Small intestine (tissue), 7 donors: ENCODE results near the gene PDCD11. TPM values are rescaled to one million over a fixed set of nuclear protein-coding genes. Genes with fewer than 3 reads are reported as not detected.

Experiments
- DNase-seq, 2 donors: peaks; one replicate each; pipeline versions ENCODE4 v3.0.0 to v3.0.0-alpha.2; 2013
- FAIRE-seq: peaks from 2 replicates; lab custom pipeline; 2012; peaks lifted over from hg19 to GRCh38; lab: Jason Lieb, UNC
- H3K27ac ChIP-seq, 3 donors: one replicate each; pipeline ENCODE4 v1.5.1; 2013; ENCODE audit warnings: low read length in 2 of 3, mild to moderate bottlenecking in 2 of 3, control low read depth in 1 of 3, inconsistent platforms in 1 of 3, low read depth in 1 of 3, moderate library complexity in 1 of 3
- H3K27me3 ChIP-seq, 3 donors: one replicate each; pipeline ENCODE4 v1.6.1; 2013; ENCODE audit warnings: low read length in 3 of 3, inconsistent platforms in 1 of 3; ENCODE audit not compliant: control insufficient read depth in 3 of 3, insufficient read depth in 3 of 3
- H3K36me3 ChIP-seq, 3 donors: one replicate each; pipeline ENCODE4 v1.6.1; 2013; ENCODE audit warnings: low read length in 3 of 3, inconsistent platforms in 1 of 3, low read depth in 1 of 3, mild to moderate bottlenecking in 1 of 3, moderate library complexity in 1 of 3; ENCODE audit not compliant: control insufficient read depth in 3 of 3, insufficient read depth in 2 of 3
- H3K4me1 ChIP-seq, 3 donors: one replicate each; pipeline ENCODE4 v1.6.1; 2013; ENCODE audit warnings: low read length in 2 of 3, inconsistent platforms in 1 of 3, low read depth in 1 of 3, mild to moderate bottlenecking in 1 of 3, moderate library complexity in 1 of 3; ENCODE audit not compliant: control insufficient read depth in 3 of 3, insufficient read depth in 2 of 3
- H3K4me3 ChIP-seq, 3 donors: one replicate each; pipeline ENCODE4 v1.5.1; 2013; ENCODE audit warnings: low read length in 3 of 3, control low read depth in 1 of 3, inconsistent platforms in 1 of 3, low read depth in 1 of 3, mild to moderate bottlenecking in 1 of 3, moderate library complexity in 1 of 3
- H3K9me3 ChIP-seq, 2 donors: one replicate each; pipeline ENCODE4 v1.6.1; 2013; ENCODE audit warnings: low read depth in 1 of 2, low read length in 1 of 2; ENCODE audit not compliant: control insufficient read depth in 2 of 2, insufficient read depth in 1 of 2
- WGBS, 3 donors: extraction: QIAGEN DNeasy Blood & Tissue Kit; methylation state at CpG; one replicate each; pipeline ENCODE4 v1.1.7; 2013; 5-methylcytosine and 5-hydroxymethylcytosine counted together
- polyA plus RNA-seq, 4 donors: library from polyadenylated mRNA; stranded (reverse) in 3 of 4; unstranded in 1 of 4; fragments of 200-250 nt in 3 of 4; fragments of 120-200 nt in 1 of 4; gene quantifications; one replicate each; pipeline versions ENCODE4 v1.2.1 to v1.2.3, GENCODE V29; 2013
- donor health status: healthy with polysubstance abuse.
- donor health status: control.
- donor health status: control.
- donor health status: Bipolar disorder and iron deficiency.
- donor health status: healthy.

PDCD11 gene
- polyA plus RNA-seq, 4 donors = 5.9 to 21.0 (median 13.3) TPM

DNA sequence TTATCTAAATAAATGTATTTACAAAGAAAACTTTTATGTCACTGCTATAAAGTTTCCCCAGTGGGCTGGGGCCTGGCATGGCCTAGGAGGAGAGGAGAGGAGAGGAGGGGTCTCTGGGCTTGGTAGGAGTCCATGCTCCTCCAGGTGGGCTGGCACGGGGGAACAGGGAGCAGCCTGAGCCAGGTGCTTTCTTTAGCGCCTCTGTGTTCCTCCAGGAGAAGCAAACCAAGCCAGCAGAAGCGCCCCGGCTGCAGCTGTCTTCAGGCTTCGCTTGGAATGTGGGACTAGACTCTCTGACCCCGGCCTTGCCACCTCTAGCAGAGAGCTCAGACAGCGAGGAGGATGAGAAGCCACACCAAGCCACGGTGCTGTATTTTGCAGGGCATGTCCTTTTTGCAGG is 45.2 kb downstream of the PDCD11 start:
- no peak overlapping the region for H3K27ac ChIP-seq
- H3K36me3 ChIP-seq = peaks cover 28 to 96% (median 32%) of the 10 kb centered on the region in 3 donors
- FAIRE-seq (no peak), DNase-seq (no peak)
- no peak overlapping the region for H3K4me3 ChIP-seq
- WGBS, 3 donors = 83 to 85% (median 83%) methylated on average over 8 of the region's 8 CpGs
- H3K9me3 ChIP-seq = no peaks in the 10 kb centered on the region
- H3K4me1 ChIP-seq = no peaks in the 10 kb centered on the region
- no peaks in the 10 kb centered on the region for H3K27me3 ChIP-seq

DNA sequence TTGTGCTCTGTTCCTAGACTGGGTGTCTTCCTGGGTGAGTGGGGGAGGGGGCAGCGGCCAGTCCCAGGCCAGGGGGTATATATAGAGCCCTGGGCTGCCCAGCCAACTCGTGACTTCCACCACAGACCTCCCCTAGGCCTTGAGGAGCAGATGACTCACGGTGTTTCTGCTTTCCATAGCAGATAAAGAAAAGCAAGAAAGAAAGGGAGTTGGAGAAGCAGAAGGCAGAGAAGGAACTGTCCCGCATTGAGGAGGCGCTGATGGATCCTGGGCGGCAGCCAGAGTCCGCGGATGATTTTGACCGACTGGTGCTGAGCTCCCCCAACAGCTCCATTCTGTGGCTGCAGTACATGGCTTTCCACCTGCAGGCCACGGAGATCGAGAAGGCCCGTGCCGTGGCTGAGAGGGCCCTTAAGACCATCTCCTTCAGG is 45.6 kb downstream of the PDCD11 start:
- Histone ChIP-seq H3K4me3 (no peak overlapping the region), H3K27me3 (no peaks in the 10 kb centered on the region), H3K36me3 (peaks cover 30 to 96% (median 32%) of the 10 kb centered on the region in 3 donors), H3K9me3 (no peaks in the 10 kb centered on the region), H3K4me1 (no peaks in the 10 kb centered on the region), H3K27ac (no peak overlapping the region)
- DNase-seq = no peak
- FAIRE-seq = no peak
- WGBS, 3 donors = 83 to 91% (median 85%) methylated on average over 13 of the region's 13 CpGs

DNA sequence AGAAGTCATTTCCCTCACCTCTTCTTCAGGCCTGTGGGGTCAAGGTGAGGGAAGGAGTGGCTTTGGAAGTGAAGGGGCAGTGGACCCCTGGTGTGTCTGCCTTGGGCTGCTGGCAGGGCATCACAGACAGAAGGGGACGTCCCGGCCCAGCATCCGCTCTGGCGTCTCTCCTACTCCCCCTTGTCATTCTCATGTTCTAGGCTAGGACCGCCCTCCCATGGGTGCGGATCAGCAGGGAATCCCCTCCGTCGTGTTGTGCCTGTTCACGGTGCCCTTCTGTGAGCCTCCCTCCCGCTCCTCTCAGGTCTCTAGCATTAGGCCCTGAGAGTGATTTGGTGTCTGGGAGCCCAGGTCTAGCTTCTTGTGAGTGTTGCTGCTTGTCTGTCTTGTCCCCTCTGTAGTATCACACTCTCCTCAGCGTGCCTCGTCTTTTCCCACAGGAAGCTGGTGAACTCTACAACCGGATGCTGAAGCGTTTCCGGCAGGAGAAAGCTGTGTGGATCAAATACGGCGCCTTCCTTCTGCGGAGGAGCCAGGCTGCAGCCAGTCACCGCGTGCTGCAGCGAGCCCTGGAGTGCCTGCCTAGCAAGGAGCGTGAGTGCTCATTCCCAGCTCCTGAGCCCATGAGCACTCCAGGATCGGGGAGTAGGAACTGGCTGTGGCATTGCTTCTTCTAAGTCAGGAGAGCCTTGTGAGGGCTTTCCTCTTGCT is 47.2 kb downstream of the PDCD11 start:
- no peaks in the 10 kb centered on the region for H3K27me3 ChIP-seq
- FAIRE-seq (no peak), DNase-seq (no peak)
- no peaks in the 10 kb centered on the region for H3K9me3 ChIP-seq
- no peaks in the 10 kb centered on the region for H3K4me1 ChIP-seq
- peaks cover 21 to 90% (median 30%) of the 10 kb centered on the region in 3 donors for H3K36me3 ChIP-seq
- no peak overlapping the region for H3K4me3 ChIP-seq
- no peak overlapping the region for H3K27ac ChIP-seq
- 88 to 95% (median 93%) methylated on average over 23 of the region's 23 CpGs for WGBS, 3 donors

DNA sequence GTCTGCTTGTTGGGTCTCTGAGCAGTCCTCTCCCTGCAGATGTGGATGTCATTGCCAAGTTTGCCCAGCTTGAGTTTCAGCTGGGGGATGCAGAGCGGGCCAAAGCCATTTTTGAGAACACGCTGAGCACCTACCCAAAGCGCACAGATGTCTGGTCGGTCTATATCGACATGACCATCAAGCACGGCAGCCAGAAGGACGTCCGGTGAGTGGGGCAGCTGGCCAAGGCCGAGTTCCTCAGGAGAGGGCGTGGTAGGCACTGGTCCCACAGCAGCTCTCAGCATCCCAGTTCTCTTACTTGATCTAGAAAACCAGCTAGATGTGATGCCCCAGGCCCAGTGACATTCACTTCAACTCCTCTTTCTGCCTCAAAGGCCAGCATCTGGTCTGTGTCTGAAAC is 48.1 kb downstream of the PDCD11 start:
- peak overlapping the region in 1 of 3 donors; percentile 4 for H3K27ac ChIP-seq
- FAIRE-seq = no peak
- no peak for DNase-seq
- WGBS, 3 donors = 82 to 87% (median 85%) methylated on average over 10 of the region's 10 CpGs
- H3K36me3 ChIP-seq = peaks cover 18 to 92% (median 30%) of the 10 kb centered on the region in 3 donors
- H3K27me3 ChIP-seq = no peaks in the 10 kb centered on the region
- no peaks in the 10 kb centered on the region for H3K9me3 ChIP-seq
- no peak overlapping the region for H3K4me3 ChIP-seq
- H3K4me1 ChIP-seq = no peaks in the 10 kb centered on the region

- FAIRE-seq = no peak
Observed at GRCh38 chr10:103445366-103445765, 48.9 kb downstream of the PDCD11 start.

GRCh38 chr10:103445767-103446567 is 49.5 kb downstream of the PDCD11 start:
- DNase-seq = no peak
- Histone ChIP-seq H3K27ac (peak overlapping the region in 2 of 3 donors; percentile 21 to 77), H3K9me3 (no peaks in the 10 kb centered on the region), H3K27me3 (no peaks in the 10 kb centered on the region), H3K36me3 (peaks cover 18 to 87% (median 28%) of the 10 kb centered on the region in 3 donors), H3K4me1 (no peaks in the 10 kb centered on the region), H3K4me3 (no peak overlapping the region)
- 61 to 82% (median 75%) methylated on average over 12 of the region's 12 CpGs for WGBS, 3 donors
- FAIRE-seq = no peak

More at GRCh38 chr10:103445366-103445765, 48.9 kb downstream of the PDCD11 start:
- Histone ChIP-seq H3K36me3 (peaks cover 18 to 91% (median 29%) of the 10 kb centered on the region in 3 donors), H3K9me3 (no peaks in the 10 kb centered on the region), H3K27ac (peak overlapping the region in 1 of 3 donors; percentile 77), H3K27me3 (no peaks in the 10 kb centered on the region), H3K4me1 (no peaks in the 10 kb centered on the region), H3K4me3 (no peak overlapping the region)
- 81 to 94% (median 91%) methylated on average over 9 of the region's 9 CpGs for WGBS, 3 donors
- no peak for DNase-seq

DNA sequence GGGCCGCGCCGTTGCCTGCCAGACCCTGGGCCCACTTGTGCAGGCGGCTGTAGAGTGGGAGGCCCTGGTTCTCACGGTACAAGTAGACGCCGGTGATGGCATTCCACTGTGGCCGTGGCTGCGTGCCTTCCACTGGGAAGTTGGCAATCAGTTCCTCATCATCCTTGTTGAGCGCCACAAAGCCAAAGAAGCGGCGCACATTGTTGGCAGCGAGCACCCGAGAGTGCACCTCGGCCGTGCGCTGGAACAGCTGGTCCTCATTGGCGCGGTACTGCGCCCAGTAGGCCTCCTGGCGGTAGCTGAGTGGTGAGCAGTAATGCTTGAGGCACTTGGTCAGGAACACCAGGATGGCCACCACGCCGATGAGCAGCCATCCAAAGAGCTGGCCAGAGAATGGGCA is 50.8 kb downstream of the PDCD11 start:
- no peak overlapping the region for H3K27ac ChIP-seq
- no peak for FAIRE-seq
- no peaks in the 10 kb centered on the region for H3K9me3 ChIP-seq
- H3K36me3 ChIP-seq = peaks cover 15 to 75% (median 21%) of the 10 kb centered on the region in 3 donors
- no peak overlapping the region for H3K4me3 ChIP-seq
- DNase-seq = no peak
- 96 to 99% (median 97%) methylated on average over 23 of the region's 23 CpGs for WGBS, 3 donors
- H3K27me3 ChIP-seq = no peaks in the 10 kb centered on the region
- no peaks in the 10 kb centered on the region for H3K4me1 ChIP-seq

- Histone ChIP-seq H3K27ac (no peak overlapping the region), H3K36me3 (peaks cover 8 to 59% (median 15%) of the 10 kb centered on the region in 3 donors), H3K4me3 (no peak overlapping the region), H3K4me1 (peaks cover 0 to 6% (median 0%) of the 10 kb centered on the region in 3 donors), H3K27me3 (no peaks in the 10 kb centered on the region), H3K9me3 (no peaks in the 10 kb centered on the region)
- DNase-seq (no peak), FAIRE-seq (no peak)
- 54 to 81% (median 79%) methylated on average over 1 of the region's 1 CpG for WGBS, 3 donors
Observed at GRCh38 chr10:103448746-103449145, 52.3 kb downstream of the PDCD11 start.
